Endothelial cell of umbilical vein (primary cell): ENCODE measurements around the gene PRPF40B. TPM values are rescaled to one million over a fixed set of nuclear protein-coding genes. Genes with fewer than 3 reads are reported as not detected.

Experiments used
- BruUV-seq: library from RNA; stranded (reverse); fragments of 400-500 nt; replicated peaks from 2 replicates; lab custom pipeline; 2021; lab: Mats Ljungman, UMichigan
- CTCF ChIA-PET: fragments of 300-600, 350-600 bp; sonication (Branson Sonifier 250); formaldehyde crosslinking; loops from one replicate; lab custom pipeline; 2021; ENCODE audit warnings: antibody characterized with exemption, inconsistent platforms; lab: Charles Lee
- POLR2A ChIA-PET: fragments of 300-600, 350-600 bp; sonication (Branson Sonifier 250); formaldehyde crosslinking; loops from one replicate; lab custom pipeline; 2021; ENCODE audit warnings: antibody characterized with exemption, inconsistent platforms; lab: Charles Lee
- DNase-seq: peaks from one replicate; pipeline ENCODE4 v3.0.0-alpha.2; 2011; ENCODE audit warnings: low read depth, low spot score
- FAIRE-seq: peaks from 2 replicates; lab custom pipeline; 2011; peaks lifted over from hg19 to GRCh38; lab: Jason Lieb, UNC
- H2AFZ ChIP-seq: 2 replicates; pipeline ENCODE4 v1.6.0; 2012; ENCODE audit warnings: low read depth, low read length, control low read depth, inconsistent platforms
- H3K27ac ChIP-seq: 2 replicates; pipeline ENCODE4 v1.5.1; 2011; ENCODE audit warnings: low read depth, mild to moderate bottlenecking, control low read depth, low read length, moderate library complexity; ENCODE audit not compliant: insufficient read depth
- H3K27me3 ChIP-seq, 2 experiments: 2 replicates each; pipeline versions ENCODE4 v1.6.0 to v1.6.1; 2011; ENCODE audit warnings: low read length in 2 of 2, mixed read lengths in 1 of 2; ENCODE audit not compliant: control insufficient read depth in 2 of 2, insufficient read depth in 2 of 2
- H3K36me3 ChIP-seq, 2 experiments: 2 replicates in 1 of 2; 3 replicates in 1 of 2; pipeline ENCODE4 v1.5.1; 2011; ENCODE audit warnings: low read length in 2 of 2, mild to moderate bottlenecking in 1 of 2, moderate library complexity in 1 of 2; ENCODE audit not compliant: control insufficient read depth in 2 of 2, insufficient read depth in 2 of 2; ENCODE audit errors: extremely low read depth in 1 of 2
- H3K4me1 ChIP-seq: 3 replicates; pipeline ENCODE4 v1.5.1; 2011; ENCODE audit warnings: mild to moderate bottlenecking, low read length; ENCODE audit not compliant: control insufficient read depth, insufficient read depth; ENCODE audit errors: extremely low read depth
- H3K4me2 ChIP-seq: 2 replicates; pipeline ENCODE4 v1.6.1; 2011; ENCODE audit warnings: low read length, control low read depth, mixed read lengths; ENCODE audit not compliant: insufficient read depth
- H3K4me3 ChIP-seq, 3 experiments: fragments of 200-600 bp in 1 of 3; sonication (generic), shearing (Covaris generic) in 1 of 3; replicated peaks in 1 of 3; 2 replicates each; pipeline ENCODE4 v1.5.1; 2011 to 2016; ENCODE audit warnings: control low read depth in 3 of 3, low read length in 3 of 3, mild to moderate bottlenecking in 2 of 3, inconsistent platforms in 1 of 3, low read depth in 1 of 3, moderate library complexity in 1 of 3; ENCODE audit not compliant: insufficient read depth in 1 of 3
- H3K79me2 ChIP-seq: 2 replicates; pipeline ENCODE4 v1.6.0; 2012; ENCODE audit warnings: low read length, inconsistent platforms; ENCODE audit not compliant: control insufficient read depth, insufficient read depth
- H3K9ac ChIP-seq: replicated peaks from 2 replicates; pipeline ENCODE3; 2011; ENCODE audit warnings: low read length, control low read depth; ENCODE audit not compliant: insufficient read depth; ENCODE audit errors: extremely low read depth
- H3K9me1 ChIP-seq: replicated peaks from 3 replicates; pipeline ENCODE4 v1.6.0; 2011; ENCODE audit warnings: mild to moderate bottlenecking, low read length; ENCODE audit not compliant: control insufficient read depth, insufficient read depth; ENCODE audit errors: extremely low read depth
- H3K9me3 ChIP-seq: replicated peaks from 2 replicates; pipeline ENCODE4 v1.5.1; 2012; ENCODE audit warnings: low read length, inconsistent platforms; ENCODE audit not compliant: control insufficient read depth, insufficient read depth
- H4K20me1 ChIP-seq: replicated peaks from 2 replicates; pipeline ENCODE3; 2011; ENCODE audit warnings: mild to moderate bottlenecking, low read length; ENCODE audit not compliant: control insufficient read depth, insufficient read depth; ENCODE audit errors: extremely low read depth
- EZH2 ChIP-seq: IDR thresholded peaks from 2 replicates; pipeline ENCODE4 v1.6.1; 2012; ENCODE audit warnings: borderline replicate concordance, low read depth, mild to moderate bottlenecking, moderate library complexity, low read length, inconsistent platforms; ENCODE audit not compliant: severe bottlenecking
- FOS ChIP-seq: IDR thresholded peaks from 2 replicates; pipeline ENCODE4 v1.6.1; 2011; ENCODE audit warnings: mild to moderate bottlenecking, low read length, moderate library complexity, borderline replicate concordance; ENCODE audit not compliant: insufficient read depth
- GATA2 ChIP-seq: IDR thresholded peaks from 2 replicates; pipeline ENCODE4 v1.7.0; 2011; ENCODE audit warnings: low read depth, mild to moderate bottlenecking, moderate library complexity, mixed read lengths, low read length; ENCODE audit not compliant: insufficient read length, insufficient read depth
- JUN ChIP-seq: IDR thresholded peaks from 2 replicates; pipeline ENCODE4 v1.6.1; 2011; ENCODE audit warnings: borderline replicate concordance, low read depth; ENCODE audit not compliant: insufficient read length, insufficient read depth
- MAX ChIP-seq: IDR thresholded peaks from 2 replicates; pipeline ENCODE4 v1.6.1; 2011; ENCODE audit not compliant: insufficient read depth, insufficient read length
- MYC ChIP-seq: IDR thresholded peaks from one replicate; pipeline ENCODE4 v1.6.1; 2011; ENCODE audit warnings: mild to moderate bottlenecking, low read depth, low read length
- POLR2A ChIP-seq: IDR thresholded peaks from 2 replicates; pipeline ENCODE4 v1.6.1; 2012; ENCODE audit warnings: low read depth, mild to moderate bottlenecking, control low read depth, low read length
- POLR2AphosphoS5 ChIP-seq: IDR thresholded peaks from 2 replicates; pipeline ENCODE4 v1.6.1; 2012; ENCODE audit warnings: low read depth, mild to moderate bottlenecking, control low read depth, low read length, moderate library complexity; ENCODE audit not compliant: insufficient read depth
- dilution Hi-C: fragments of 300-500 bp; cut with MboI; formaldehyde crosslinking; loops from one replicate; pipeline ENCODE4 v1.15.0; 2019; ENCODE audit warnings: low sequenced_read_pairs; ENCODE audit not compliant: extremely low pct_ligation_motif_present
- intact Hi-C: fragments of 100-400 bp; cut with micrococcal nuclease; formaldehyde crosslinking; loops from one replicate; pipeline ENCODE4 v1.10.0; 2022
- polyA plus RNA-seq, 4 experiments: library from polyadenylated mRNA; depleted of rRNA in 3 of 4; stranded (reverse) in 3 of 4; unstranded in 1 of 4; fragments of >200 nt; gene quantifications; 2 replicates each; pipeline versions ENCODE4 v1.2.1 to v1.2.3, GENCODE V29; 2011 to 2012; ENCODE audit warnings: missing spikeins in 1 of 4
- total RNA-seq: library from RNA; stranded (reverse); gene quantifications from 2 replicates; pipeline ENCODE4 v1.2.3, GENCODE V29; 2021
- TF ChIP-seq, protein P1 (sequence below), 2 donors: IDR thresholded peaks; 1 replicate in 1 of 2; 2 replicates in 1 of 2; pipeline ENCODE4 v1.5.1; 2011; ENCODE audit warnings: low read length in 2 of 2, mild to moderate bottlenecking in 2 of 2, moderate library complexity in 2 of 2, control low read depth in 1 of 2, inconsistent platforms in 1 of 2, low read depth in 1 of 2; ENCODE audit not compliant: insufficient read depth in 1 of 2; ENCODE audit errors: extremely low read depth in 1 of 2

The PRPF40B gene
- total and polyA plus RNA-seq, 2 donors (not counting 3 experiments of a cell fraction or from before 2014, with no cell fraction given), result 5.4 to 9.9 TPM

GRCh38 chr12:49635656-49636055 is 12.3 kb downstream of the PRPF40B start:
- no peaks in the 10 kb centered on the region for H3K9me3 ChIP-seq
- peaks cover 12% of the 10 kb centered on the region for H3K4me1 ChIP-seq
- dilution Hi-C loops (no loop called here), intact Hi-C loops (loop anchor here (5.0 kb wide), 1 partner anchor 192 kb away; the partner anchor contains the start of gene NCKAP5L)
- BruUV-seq, result no TSS peak
- TF ChIP-seq GATA2, result no peak
- no peak for TF ChIP-seq FOS
- TF ChIP-seq MYC, result no peak
- TF ChIP-seq JUN, result no peak
- no peak for TF ChIP-seq EZH2
- TF ChIP-seq, protein P1, sequence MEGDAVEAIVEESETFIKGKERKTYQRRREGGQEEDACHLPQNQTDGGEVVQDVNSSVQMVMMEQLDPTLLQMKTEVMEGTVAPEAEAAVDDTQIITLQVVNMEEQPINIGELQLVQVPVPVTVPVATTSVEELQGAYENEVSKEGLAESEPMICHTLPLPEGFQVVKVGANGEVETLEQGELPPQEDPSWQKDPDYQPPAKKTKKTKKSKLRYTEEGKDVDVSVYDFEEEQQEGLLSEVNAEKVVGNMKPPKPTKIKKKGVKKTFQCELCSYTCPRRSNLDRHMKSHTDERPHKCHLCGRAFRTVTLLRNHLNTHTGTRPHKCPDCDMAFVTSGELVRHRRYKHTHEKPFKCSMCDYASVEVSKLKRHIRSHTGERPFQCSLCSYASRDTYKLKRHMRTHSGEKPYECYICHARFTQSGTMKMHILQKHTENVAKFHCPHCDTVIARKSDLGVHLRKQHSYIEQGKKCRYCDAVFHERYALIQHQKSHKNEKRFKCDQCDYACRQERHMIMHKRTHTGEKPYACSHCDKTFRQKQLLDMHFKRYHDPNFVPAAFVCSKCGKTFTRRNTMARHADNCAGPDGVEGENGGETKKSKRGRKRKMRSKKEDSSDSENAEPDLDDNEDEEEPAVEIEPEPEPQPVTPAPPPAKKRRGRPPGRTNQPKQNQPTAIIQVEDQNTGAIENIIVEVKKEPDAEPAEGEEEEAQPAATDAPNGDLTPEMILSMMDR (IDR thresholded peaks at IDR 0.05; ENCODE audit: extremely low read depth in 1 of 2, insufficient read depth in 1 of 2, low read depth in 1 of 2, low read length in 2 of 2), result no peak
- no peak for TF ChIP-seq POLR2A
- no peak for TF ChIP-seq MAX
- no peak for TF ChIP-seq POLR2AphosphoS5
- H3K36me3 ChIP-seq, result no peaks in the 10 kb centered on the region
- no peaks in the 10 kb centered on the region for H3K79me2 ChIP-seq
- POLR2A ChIA-PET, result no interaction called here
- H3K27ac ChIP-seq, result no peak overlapping the region
- no peak overlapping the region for H3K4me2 ChIP-seq
- DNase-seq (no peak), FAIRE-seq (no peak)
- no peak overlapping the region for H3K4me3 ChIP-seq
- H2AFZ ChIP-seq, result no peak overlapping the region
- CTCF ChIA-PET, result interaction anchor here (0.6 to 4.6 kb wide), 13 partner anchors 8 to 561 kb away, joined by 3 to 59 read pairs (median 13); partner anchors contain the start of genes FMNL3 and PRPF40B
- H4K20me1 ChIP-seq, result no peaks in the 10 kb centered on the region
- no peaks in the 10 kb centered on the region for H3K9me1 ChIP-seq
- H3K9ac ChIP-seq, result no peak overlapping the region
- H3K27me3 ChIP-seq, result no peaks in the 10 kb centered on the region
